Effector memory CD4-positive, alpha-beta T cell (primary cell): ENCODE measurements around the gene CCDC91.

Source experiments
- DNase-seq, 3 donors: peaks; one replicate each; pipeline ENCODE4 v3.0.0-alpha.2; 2020
- H3K27ac ChIP-seq: 2 replicates; pipeline ENCODE4 v1.7.0; 2013; ENCODE audit warnings: mild to moderate bottlenecking, low read length, moderate library complexity; ENCODE audit not compliant: insufficient read depth, poor library complexity, severe bottlenecking
- H3K27me3 ChIP-seq: replicated peaks from 2 replicates; pipeline ENCODE4 v1.7.0; 2013; ENCODE audit warnings: mild to moderate bottlenecking, low read length; ENCODE audit not compliant: insufficient read depth, control insufficient read depth, poor library complexity, severe bottlenecking
- H3K36me3 ChIP-seq: 2 replicates; pipeline ENCODE4 v1.7.0; 2013; ENCODE audit warnings: mild to moderate bottlenecking, low read length, moderate library complexity; ENCODE audit not compliant: control insufficient read depth, insufficient read depth
- H3K4me1 ChIP-seq: 2 replicates; pipeline ENCODE4 v1.7.0; 2013; ENCODE audit warnings: low read length, mild to moderate bottlenecking; ENCODE audit not compliant: control insufficient read depth, insufficient read depth, poor library complexity, severe bottlenecking
- H3K4me3 ChIP-seq: 2 replicates; pipeline ENCODE4 v1.7.0; 2013; ENCODE audit warnings: low read length, low read depth, mild to moderate bottlenecking; ENCODE audit not compliant: insufficient read depth, poor library complexity, severe bottlenecking
- H3K9me3 ChIP-seq: 2 replicates; pipeline ENCODE4 v1.7.0; 2013; ENCODE audit warnings: mild to moderate bottlenecking, low read length, moderate library complexity; ENCODE audit not compliant: control insufficient read depth

The CCDC91 gene

GRCh38 chr12:28340261-28341045, 150.2 kb downstream of the CCDC91 start:
- no peak overlapping the region for H3K27ac ChIP-seq

GRCh38 chr12:28343713-28344112, 153.5 kb downstream of the CCDC91 start:
- no peak overlapping the region for H3K27ac ChIP-seq

More at GRCh38 chr12:28340261-28341045, 150.2 kb downstream of the CCDC91 start:
- Histone ChIP-seq H3K27me3 (no peaks in the 10 kb centered on the region), H3K4me3 (no peak overlapping the region), H3K4me1 (no peaks in the 10 kb centered on the region), H3K36me3 (no peaks in the 10 kb centered on the region), H3K9me3 (no peaks in the 10 kb centered on the region)
- DNase-seq: no peak

GRCh38 chr12:28346567-28346966, 156.3 kb downstream of the CCDC91 start:
- H3K4me1 ChIP-seq: no peaks in the 10 kb centered on the region
- H3K36me3 ChIP-seq: peaks cover 6% of the 10 kb centered on the region
- DNase-seq: no peak
- H3K27me3 ChIP-seq: no peaks in the 10 kb centered on the region
- no peak overlapping the region for H3K27ac ChIP-seq
- H3K4me3 ChIP-seq: no peak overlapping the region
- H3K9me3 ChIP-seq: no peaks in the 10 kb centered on the region

More at GRCh38 chr12:28343713-28344112, 153.5 kb downstream of the CCDC91 start:
- Histone ChIP-seq H3K27me3 (no peaks in the 10 kb centered on the region), H3K9me3 (no peaks in the 10 kb centered on the region), H3K4me1 (no peaks in the 10 kb centered on the region), H3K4me3 (no peak overlapping the region), H3K36me3 (no peaks in the 10 kb centered on the region)
- no peak for DNase-seq

GRCh38 chr12:28349196-28349595, 158.9 kb downstream of the CCDC91 start:
- no peak overlapping the region for H3K4me3 ChIP-seq
- H3K27me3 ChIP-seq: no peaks in the 10 kb centered on the region
- H3K36me3 ChIP-seq: peaks cover 13% of the 10 kb centered on the region
- H3K4me1 ChIP-seq: no peaks in the 10 kb centered on the region
- no peak overlapping the region for H3K27ac ChIP-seq
- H3K9me3 ChIP-seq: no peaks in the 10 kb centered on the region
- DNase-seq: no peak

GRCh38 chr12:28350502-28350901, 160.2 kb downstream of the CCDC91 start:
- H3K9me3 ChIP-seq: no peaks in the 10 kb centered on the region
- H3K27ac ChIP-seq: no peak overlapping the region
- H3K4me1 ChIP-seq: no peaks in the 10 kb centered on the region
- no peak for DNase-seq
- H3K27me3 ChIP-seq: no peaks in the 10 kb centered on the region
- no peak overlapping the region for H3K4me3 ChIP-seq
- H3K36me3 ChIP-seq: peaks cover 13% of the 10 kb centered on the region

- Histone ChIP-seq H3K36me3 (peaks cover 13% of the 10 kb centered on the region), H3K9me3 (no peaks in the 10 kb centered on the region), H3K4me3 (no peak overlapping the region), H3K4me1 (no peaks in the 10 kb centered on the region), H3K27me3 (no peaks in the 10 kb centered on the region), H3K27ac (no peak overlapping the region)
- DNase-seq: no peak
These were observed 161.2 kb downstream of the CCDC91 start for GRCh38 chr12:28351414-28351813.

GRCh38 chr12:28355161-28355560, 164.9 kb downstream of the CCDC91 start:
- H3K27me3 ChIP-seq: no peaks in the 10 kb centered on the region

GRCh38 chr12:28360253-28360652, 170.0 kb downstream of the CCDC91 start:
- no peak for DNase-seq
- H3K27ac ChIP-seq: no peak overlapping the region
- H3K4me1 ChIP-seq: no peaks in the 10 kb centered on the region
- H3K4me3 ChIP-seq: no peak overlapping the region
- H3K36me3 ChIP-seq: peaks cover 20% of the 10 kb centered on the region
- H3K9me3 ChIP-seq: no peaks in the 10 kb centered on the region
- no peaks in the 10 kb centered on the region for H3K27me3 ChIP-seq

More at GRCh38 chr12:28355161-28355560, 164.9 kb downstream of the CCDC91 start:
- no peak overlapping the region for H3K4me3 ChIP-seq
- DNase-seq: no peak
- H3K36me3 ChIP-seq: peaks cover 13% of the 10 kb centered on the region
- H3K9me3 ChIP-seq: no peaks in the 10 kb centered on the region
- no peaks in the 10 kb centered on the region for H3K4me1 ChIP-seq
- H3K27ac ChIP-seq: no peak overlapping the region

- Histone ChIP-seq H3K27ac (no peak overlapping the region), H3K9me3 (peaks cover 6% of the 10 kb centered on the region), H3K36me3 (peaks cover 55% of the 10 kb centered on the region), H3K27me3 (no peaks in the 10 kb centered on the region), H3K4me3 (no peak overlapping the region), H3K4me1 (no peaks in the 10 kb centered on the region)
- DNase-seq: no peak
These were observed 177.1 kb downstream of the CCDC91 start for GRCh38 chr12:28367326-28367725.

- H3K9me3 ChIP-seq: peaks cover 6% of the 10 kb centered on the region
- H3K4me3 ChIP-seq: no peak overlapping the region
- H3K4me1 ChIP-seq: no peaks in the 10 kb centered on the region
- no peaks in the 10 kb centered on the region for H3K27me3 ChIP-seq
- H3K27ac ChIP-seq: no peak overlapping the region
- H3K36me3 ChIP-seq: peaks cover 52% of the 10 kb centered on the region
- no peak for DNase-seq
These were observed 177.7 kb downstream of the CCDC91 start for GRCh38 chr12:28367993-28368392.
